ENCODE measurements around the gene FYN. TPM values are rescaled to one million over a fixed set of nuclear protein-coding genes. Genes with fewer than 3 reads are reported as not detected.

Gene FYN
- total and polyA plus RNA-seq, 9 of the 15 experiments (the other 6 are each of a cell fraction or from before 2014, with no cell fraction given) = 2.9 to 22.1 (median 11.4) TPM

DNA sequence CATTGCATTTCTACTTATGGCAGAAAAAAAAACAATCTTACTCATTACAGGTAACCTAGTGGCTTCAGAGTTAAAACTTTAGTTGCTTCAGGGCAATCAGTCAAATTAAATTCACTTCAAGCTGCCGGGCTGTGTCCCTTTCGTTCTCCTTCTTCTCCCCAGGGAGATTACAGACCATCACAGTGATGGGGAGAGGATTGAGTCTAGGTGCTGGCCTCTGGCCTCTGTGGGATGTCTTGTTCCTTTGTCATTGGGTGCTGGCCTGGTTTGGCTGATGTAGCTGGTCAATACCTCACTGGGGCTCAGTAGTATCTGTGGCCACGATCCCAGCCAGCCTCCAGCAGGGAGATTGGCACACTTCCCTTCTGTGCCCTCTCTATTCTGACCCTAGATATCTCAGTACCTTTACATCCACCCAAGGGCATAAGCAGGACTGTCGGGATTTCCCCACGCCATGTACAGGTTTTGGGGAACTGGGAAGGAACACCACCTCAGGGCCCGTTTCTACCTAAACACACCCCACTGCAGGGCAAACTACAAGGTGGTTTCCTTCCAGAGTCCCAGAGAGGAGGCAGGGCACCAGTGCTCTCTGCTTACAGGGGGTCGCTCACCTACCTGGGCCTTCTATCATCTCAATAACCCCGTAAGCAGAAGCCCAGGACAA, 15.4 kb downstream of the FYN start:
- WGBS (ENCODE audit: insufficient coverage, low coverage, missing lambda C conversion rate) = 17% methylated on average over 8 of the region's 8 CpGs
- H3K9me3 ChIP-seq (replicated peaks; ENCODE audit: control insufficient read depth, insufficient read depth, low read depth, low read length) = no peaks in the 10 kb centered on the region
- ChIA-PET POLR2A (interaction anchor here (0.6 to 1.7 kb wide), 6 partner anchors 9 to 53 kb away, joined by 3 to 5 read pairs (median 3); no protein-coding TSS in a partner anchor), CTCF (ENCODE audit: low intra/inter-chr PET ratio) (no interaction called here)
- TF ChIP-seq ZNF395 (CRISPR knock-in tag; IDR thresholded peaks at IDR 0.05) (0 out of 2 replicates have a peak, but pooled peaks have one; percentile 25), CCAR2 (IDR thresholded peaks at IDR 0.05; ENCODE audit: low read depth, low read length) (no peak)
- BruUV-seq (replicated peaks) = no TSS peak
- intact Hi-C loops (cut with micrococcal nuclease) (no loop called here), in situ Hi-C loops (cut with MboI) (no loop called here)
- no peak overlapping the region for H3K9ac ChIP-seq (ENCODE audit: insufficient read depth in 1 of 2, low read depth in 2 of 2, low read length in 2 of 2)
- H3K79me2 ChIP-seq (ENCODE audit: control insufficient read depth, insufficient read depth, low read length) = no peaks in the 10 kb centered on the region
- no peaks in the 10 kb centered on the region for H3K36me3 ChIP-seq (ENCODE audit: control insufficient read depth, insufficient read depth, low read length)
- DNase-seq (ENCODE audit: extremely low read depth in 1 of 4, low spot score in 3 of 4) = no peak
- ATAC-seq = no peak
- H3K4me2 ChIP-seq (ENCODE audit: insufficient read depth, low read length) = no peak overlapping the region
- peaks cover 0 to 3% of the 10 kb centered on the region in 2 experiments; a peak in 1 of 5 replicates for H3K4me1 ChIP-seq (replicated peaks in 1 of 2; ENCODE audit: control insufficient read depth in 2 of 2, insufficient read depth in 2 of 2, low read length in 2 of 2)
- no peak overlapping the region for H2AFZ ChIP-seq (ENCODE audit: low read depth, low read length)
- FAIRE-seq = no peak
- no peak overlapping the region for H3K27ac ChIP-seq (ENCODE audit: extremely low read depth, low read depth, low read length)
- H3K27me3 ChIP-seq (ENCODE audit: control insufficient read depth in 2 of 2, insufficient read depth in 2 of 2, low read length in 2 of 2) = peaks cover 0 to 26% of the 10 kb centered on the region in 2 experiments; a peak in 3 of 5 replicates
- 0 out of 2 replicates have a peak, but pooled peaks cover 4% of the 10 kb centered on the region for H4K20me1 ChIP-seq (replicated peaks; ENCODE audit: control insufficient read depth, insufficient read depth, low read length)
- no peak overlapping the region for H3K4me3 ChIP-seq
- no peaks in the 10 kb centered on the region for H3K9me1 ChIP-seq (ENCODE audit: control insufficient read depth, insufficient read depth, low read length)

DNA sequence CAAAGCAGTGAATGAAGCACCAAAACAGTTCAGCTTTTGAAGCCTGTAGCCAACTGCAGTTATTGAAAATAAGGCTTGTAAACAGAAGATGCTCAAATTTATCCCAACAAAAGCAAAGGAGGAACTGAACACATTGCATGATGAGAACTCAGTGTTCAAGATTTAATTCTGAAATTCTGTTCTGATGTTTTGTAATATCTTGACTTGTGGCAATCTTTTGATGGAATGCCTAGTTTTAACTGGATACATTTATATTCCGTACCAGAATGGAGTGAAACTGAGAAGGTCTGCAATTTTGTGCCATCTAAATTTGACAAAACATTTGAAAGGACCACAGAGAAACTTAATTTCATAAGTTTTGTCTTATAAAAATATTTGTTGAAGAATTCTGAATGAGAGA, 17.5 kb downstream of the FYN start:
- in situ Hi-C loops (cut with MboI) (no loop called here), intact Hi-C loops (cut with micrococcal nuclease) (no loop called here)
- Histone ChIP-seq H3K27me3 (ENCODE audit: control insufficient read depth in 2 of 2, insufficient read depth in 2 of 2, low read length in 2 of 2) (peaks cover 0 to 23% of the 10 kb centered on the region in 2 experiments; a peak in 3 of 5 replicates), H3K9me1 (ENCODE audit: control insufficient read depth, insufficient read depth, low read length) (no peaks in the 10 kb centered on the region), H3K36me3 (ENCODE audit: control insufficient read depth, insufficient read depth, low read length) (no peaks in the 10 kb centered on the region), H3K79me2 (ENCODE audit: control insufficient read depth, insufficient read depth, low read length) (no peaks in the 10 kb centered on the region), H3K4me1 (replicated peaks in 1 of 2; ENCODE audit: control insufficient read depth in 2 of 2, insufficient read depth in 2 of 2, low read length in 2 of 2) (peaks cover 0 to 3% of the 10 kb centered on the region in 2 experiments; a peak in 1 of 5 replicates), H4K20me1 (replicated peaks; ENCODE audit: control insufficient read depth, insufficient read depth, low read length) (0 out of 2 replicates have a peak, but pooled peaks cover 4% of the 10 kb centered on the region), H3K4me3 (no peak overlapping the region), H3K9me3 (replicated peaks; ENCODE audit: control insufficient read depth, insufficient read depth, low read depth, low read length) (no peaks in the 10 kb centered on the region), H3K4me2 (ENCODE audit: insufficient read depth, low read length) (no peak overlapping the region), H2AFZ (ENCODE audit: low read depth, low read length) (no peak overlapping the region), H3K9ac (ENCODE audit: insufficient read depth in 1 of 2, low read depth in 2 of 2, low read length in 2 of 2) (no peak overlapping the region), H3K27ac (ENCODE audit: extremely low read depth, low read depth, low read length) (no peak overlapping the region)
- FAIRE-seq = peak; percentile 59
- ATAC-seq = no peak
- CTCF ChIA-PET (ENCODE audit: low intra/inter-chr PET ratio) = no interaction called here
- no peak for DNase-seq (ENCODE audit: extremely low read depth in 1 of 4, low spot score in 3 of 4)
- 19% methylated on average over 1 of the region's 1 CpG for WGBS (ENCODE audit: insufficient coverage, low coverage, missing lambda C conversion rate)
- POLR2A ChIA-PET = no interaction called here
- no TSS peak for BruUV-seq (replicated peaks)

All from K562 (cell line).